OCI-LY7 (cell line): ENCODE data around the gene BPIFB6. TPM values are rescaled to one million over a fixed set of nuclear protein-coding genes. Genes with fewer than 3 reads are reported as not detected.

Experiments
- Bru-seq: library from RNA; stranded (reverse); fragments of 400-500 nt; gene quantifications from one replicate; lab custom pipeline; 2021; lab: Mats Ljungman, UMichigan
- BruChase-seq, 2 experiments: library from RNA; stranded (reverse); fragments of 400-500 nt; gene quantifications; one replicate each; lab custom pipeline; 2021; lab: Mats Ljungman, UMichigan
- BruUV-seq: library from RNA; stranded (reverse); fragments of 400-500 nt; replicated peaks from 2 replicates; lab custom pipeline; 2021; lab: Mats Ljungman, UMichigan
- CTCF ChIA-PET: fragments of 300-600 bp; sonication (Branson Sonifier 250); formaldehyde crosslinking; loops from one replicate; lab custom pipeline; 2022; ENCODE audit warnings: antibody characterized with exemption; ENCODE audit not compliant: unreplicated experiment; lab: Charles Lee
- POLR2A ChIA-PET: fragments of 300-600 bp; sonication (Branson Sonifier 250); formaldehyde crosslinking; loops from one replicate; lab custom pipeline; 2022; ENCODE audit warnings: antibody characterized with exemption; lab: Charles Lee
- DNase-seq: peaks from one replicate; pipeline ENCODE4 v3.0.0-alpha.2; 2015; ENCODE audit warnings: low spot score
- H2AFZ ChIP-seq: fragments of 200-600 bp; sonication (generic), shearing (Covaris generic); 2 replicates; pipeline ENCODE4 v1.6.1; 2014; ENCODE audit warnings: mild to moderate bottlenecking, antibody characterized with exemption, low read length, moderate library complexity
- H3K27ac ChIP-seq: fragments of 200-600 bp; sonication (generic); 2 replicates; pipeline ENCODE4 v1.5.1; 2014; ENCODE audit warnings: mixed run types, low read depth, mild to moderate bottlenecking, moderate library complexity, low read length, inconsistent platforms; ENCODE audit not compliant: poor library complexity, severe bottlenecking
- H3K36me3 ChIP-seq: fragments of 200-600 bp; sonication (generic); 2 replicates; pipeline ENCODE4 v1.6.1; 2014; ENCODE audit warnings: mild to moderate bottlenecking, antibody characterized with exemption, low read length, moderate library complexity, mixed read lengths; ENCODE audit not compliant: insufficient read depth
- H3K4me1 ChIP-seq: fragments of 200-600 bp; sonication (generic); 2 replicates; pipeline ENCODE4 v1.5.1; 2014; ENCODE audit warnings: mild to moderate bottlenecking, low read length; ENCODE audit not compliant: insufficient read depth, poor library complexity, severe bottlenecking
- H3K4me2 ChIP-seq: fragments of 200-600 bp; sonication (generic); 2 replicates; pipeline ENCODE4 v1.6.1; 2014; ENCODE audit warnings: mild to moderate bottlenecking, low read length
- H3K4me3 ChIP-seq: fragments of 200-600 bp; sonication (generic); 2 replicates; pipeline ENCODE4 v1.5.1; 2014; ENCODE audit warnings: mild to moderate bottlenecking, low read depth, low read length; ENCODE audit not compliant: poor library complexity, severe bottlenecking
- H3K79me2 ChIP-seq: fragments of 200-600 bp; sonication (generic); 2 replicates; pipeline ENCODE4 v1.6.1; 2016; ENCODE audit warnings: low read depth, mild to moderate bottlenecking, low read length, moderate library complexity, mixed read lengths; ENCODE audit not compliant: insufficient read depth
- H3K9me2 ChIP-seq: fragments of 200-600 bp; sonication (generic); 2 replicates; pipeline ENCODE4 v1.6.1; 2016; ENCODE audit warnings: mild to moderate bottlenecking, low read length, mixed read lengths; ENCODE audit not compliant: insufficient read depth
- H3K9me3 ChIP-seq: fragments of 200-600 bp; sonication (generic); 2 replicates; pipeline ENCODE4 v1.6.1; 2014; ENCODE audit warnings: mild to moderate bottlenecking, mixed run types, low read length, mixed read lengths
- H4K20me1 ChIP-seq: fragments of 200-600 bp; sonication (generic); 2 replicates; pipeline ENCODE4 v1.6.1; 2014; ENCODE audit warnings: mild to moderate bottlenecking, antibody characterized with exemption, low read length, moderate library complexity, mixed read lengths; ENCODE audit not compliant: insufficient read depth
- CTCF ChIP-seq: fragments of 200-600 bp; sonication (generic); conservative IDR thresholded peaks from 2 replicates; pipeline ENCODE4 v1.5.1; 2014; ENCODE audit warnings: mild to moderate bottlenecking, antibody characterized with exemption, low read length, moderate library complexity, mixed read lengths
- EZH2phosphoT487 ChIP-seq: fragments of 200-600 bp; sonication (generic); IDR thresholded peaks from 2 replicates; pipeline ENCODE4 v1.6.1; 2018; ENCODE audit warnings: low read depth, borderline replicate concordance, mild to moderate bottlenecking, mixed run types, antibody characterized with exemption, low read length, moderate library complexity, mixed read lengths
- intact Hi-C: fragments of 100-400 bp; cut with micrococcal nuclease; formaldehyde crosslinking; loops from one replicate; pipeline ENCODE4 v1.10.0; 2022; ENCODE audit not compliant: unreplicated experiment
- long read RNA-seq: library from polyadenylated mRNA; stranded (forward); transcript quantifications from one replicate; pipeline ENCODE4 v2.0.0, GENCODE V29; 2022
- total RNA-seq, 2 experiments: library from RNA; depleted of rRNA in 1 of 2; stranded (reverse); fragments of >200 nt in 1 of 2; shearing (Covaris generic) in 1 of 2; gene quantifications; 2 replicates each; pipeline ENCODE4 v1.2.3, GENCODE V29; 2014 to 2022

The BPIFB6 gene
- total RNA-seq (2014; rRNA removed; shearing (Covaris generic)) (not detected in 2 replicates), total RNA-seq (2022) (not detected in 2 replicates), Bru-seq, nascent RNA (not detected), BruChase-seq, experiment 1, labeled RNA remaining after a 6-hour chase (not detected), BruChase-seq, experiment 2, labeled RNA remaining after a 2-hour chase (not detected)
- long read RNA-seq = 0 reads

- Histone ChIP-seq H3K4me1 (no peaks in the 10 kb centered on the region), H4K20me1 (no peaks in the 10 kb centered on the region), H3K27ac (no peak within 1 kb of the TSS), H3K4me3 (no peak within 1 kb of the TSS), H3K9me3 (no peaks in the 10 kb centered on the region), H3K79me2 (no peaks in the 10 kb centered on the region), H3K4me2 (no peak within 1 kb of the TSS), H3K9me2 (no peaks in the 10 kb centered on the region), H3K36me3 (no peaks in the 10 kb centered on the region), H2AFZ (no peak within 1 kb of the TSS)
- ChIA-PET CTCF (no interaction called here), POLR2A (no interaction called here)
- no TSS peak for BruUV-seq
- no peak for TF ChIP-seq CTCF
- TF ChIP-seq EZH2phosphoT487 = no peak
- intact Hi-C loops = no loop called here
- no peak for DNase-seq
Observed at GRCh38 chr20:33031531-33031930, at the start of gene BPIFB6. BPIFB6 (plus strand) TSS chr20:33031648; CDS start chr20:33031648, 0 bp downstream.

GRCh38 chr20:32982617-32983458 lies 48.6 kb upstream of the BPIFB6 start:
- ChIA-PET POLR2A (interaction anchor here (0.7 kb wide), 2 partner anchors 39 to 71 kb away, joined by 3 read pairs; no protein-coding TSS in a partner anchor), CTCF (no interaction called here)
- DNase-seq = no peak
- no peaks in the 10 kb centered on the region for H3K36me3 ChIP-seq
- no peaks in the 10 kb centered on the region for H4K20me1 ChIP-seq
- no peaks in the 10 kb centered on the region for H3K9me2 ChIP-seq
- BruUV-seq = no TSS peak
- no peak overlapping the region for H3K4me2 ChIP-seq
- intact Hi-C loops = no loop called here
- H3K27ac ChIP-seq = no peak overlapping the region
- no peak overlapping the region for H2AFZ ChIP-seq
- no peaks in the 10 kb centered on the region for H3K4me1 ChIP-seq
- TF ChIP-seq EZH2phosphoT487 = no peak
- no peak for TF ChIP-seq CTCF
- no peak overlapping the region for H3K4me3 ChIP-seq
- H3K9me3 ChIP-seq = no peaks in the 10 kb centered on the region
- H3K79me2 ChIP-seq = no peaks in the 10 kb centered on the region
